Fibroblast of gingiva (primary cell): ENCODE measurements around the gene TMEM242.
"Not testable (repeated sequence)": the region's sequence is repeated elsewhere in the genome, so short reads cannot be mapped to it uniquely, and the experiment has no call there.

Experiments
- DNase-seq: peaks from one replicate; pipeline ENCODE4 v3.0.0-alpha.2; 2011; ENCODE audit warnings: low read depth

TMEM242 gene

DNA sequence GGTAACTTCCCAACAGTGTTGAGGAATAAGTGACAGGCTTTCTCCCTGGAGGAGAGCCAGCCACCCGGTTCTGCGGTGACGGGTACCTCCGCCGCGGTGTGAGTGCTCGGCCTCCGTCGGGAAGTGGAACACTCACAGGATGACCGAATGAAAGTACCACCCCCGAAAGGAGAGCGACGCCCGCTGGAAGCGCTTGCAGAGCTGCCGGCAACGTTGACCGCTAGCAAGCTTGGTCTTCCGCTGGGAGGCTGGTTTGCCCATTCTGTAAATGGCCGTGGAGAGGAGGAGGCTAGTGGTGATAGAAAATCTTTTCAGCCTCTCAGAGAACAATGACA, 614 bp upstream of the TMEM242 start:
- DNase-seq: peak; percentile 78

- DNase-seq: no peak
Observed at GRCh38 chr6:157322792-157323254, 496 bp downstream of the TMEM242 start.

DNA sequence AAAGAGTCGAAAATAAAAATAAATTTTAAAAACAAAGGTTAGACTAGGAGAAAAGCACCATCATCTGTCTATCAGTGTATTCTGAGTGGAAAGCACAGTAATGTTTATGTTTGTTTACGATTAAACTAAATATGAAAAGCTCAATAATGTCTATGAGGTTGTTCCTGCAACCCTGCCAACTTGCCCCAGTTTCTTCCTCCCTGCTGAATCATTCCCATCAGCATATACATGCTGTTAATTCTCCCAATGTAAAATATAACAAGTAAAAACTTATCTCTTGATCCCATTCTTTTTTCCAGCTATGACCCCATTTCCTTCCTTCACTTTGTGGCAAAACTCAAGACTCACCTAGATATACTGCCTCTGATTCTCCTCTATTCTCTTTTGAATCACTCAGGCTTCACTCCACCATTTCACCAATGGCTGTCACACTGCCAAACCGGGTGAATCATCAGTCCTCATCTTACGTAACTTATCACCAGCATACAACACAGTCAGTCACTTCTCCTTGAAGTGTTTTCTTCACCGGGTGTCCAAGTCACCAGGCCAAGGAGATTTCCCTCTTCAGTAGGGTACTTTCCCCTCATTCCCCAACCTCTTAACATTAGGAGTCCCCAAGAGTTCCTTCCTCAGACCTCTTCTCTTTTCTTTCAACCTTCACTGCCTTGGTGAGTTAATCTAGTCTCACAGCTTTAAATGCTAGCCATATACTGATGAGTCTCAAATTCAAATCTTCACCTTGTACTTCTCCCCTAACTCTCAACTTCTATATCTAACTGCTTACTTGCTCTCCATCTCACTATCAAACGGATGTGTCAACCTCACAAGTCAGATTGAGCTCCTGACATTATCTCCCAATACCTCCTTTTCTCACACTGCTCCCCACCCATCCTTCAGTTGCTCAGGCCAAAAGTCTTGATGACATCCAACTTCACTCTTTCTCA, 6.2 kb downstream of the TMEM242 start:
- peak; percentile 72 for DNase-seq

DNA sequence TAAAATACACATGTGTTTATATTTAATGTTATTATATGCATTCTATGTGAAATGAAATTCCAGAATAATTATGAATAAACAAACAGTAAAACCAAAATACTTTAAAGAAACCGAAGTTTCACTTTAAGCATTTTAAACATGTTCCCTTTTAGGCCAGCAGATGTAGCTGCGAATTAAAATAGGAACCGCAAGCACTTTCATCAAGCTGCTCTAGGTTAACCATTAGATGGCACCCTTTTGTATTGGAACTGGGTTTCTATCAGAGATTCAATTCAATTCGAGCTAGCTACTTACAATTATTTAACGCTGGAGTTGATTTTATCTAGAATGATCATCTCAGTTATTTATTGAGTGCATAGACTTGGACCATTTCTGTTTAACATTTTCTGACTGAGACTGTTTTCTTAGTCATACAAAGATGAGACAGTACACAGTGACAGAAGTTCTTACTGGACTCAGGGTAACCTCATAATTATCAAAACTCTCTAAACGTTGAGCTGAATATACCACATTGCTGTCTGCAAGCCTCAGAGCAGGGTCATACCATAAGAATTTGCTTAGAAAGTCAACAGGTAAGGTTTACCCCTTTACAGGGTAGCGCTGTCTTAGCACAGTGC, 8.5 kb downstream of the TMEM242 start:
- DNase-seq: peak; percentile 74

DNA sequence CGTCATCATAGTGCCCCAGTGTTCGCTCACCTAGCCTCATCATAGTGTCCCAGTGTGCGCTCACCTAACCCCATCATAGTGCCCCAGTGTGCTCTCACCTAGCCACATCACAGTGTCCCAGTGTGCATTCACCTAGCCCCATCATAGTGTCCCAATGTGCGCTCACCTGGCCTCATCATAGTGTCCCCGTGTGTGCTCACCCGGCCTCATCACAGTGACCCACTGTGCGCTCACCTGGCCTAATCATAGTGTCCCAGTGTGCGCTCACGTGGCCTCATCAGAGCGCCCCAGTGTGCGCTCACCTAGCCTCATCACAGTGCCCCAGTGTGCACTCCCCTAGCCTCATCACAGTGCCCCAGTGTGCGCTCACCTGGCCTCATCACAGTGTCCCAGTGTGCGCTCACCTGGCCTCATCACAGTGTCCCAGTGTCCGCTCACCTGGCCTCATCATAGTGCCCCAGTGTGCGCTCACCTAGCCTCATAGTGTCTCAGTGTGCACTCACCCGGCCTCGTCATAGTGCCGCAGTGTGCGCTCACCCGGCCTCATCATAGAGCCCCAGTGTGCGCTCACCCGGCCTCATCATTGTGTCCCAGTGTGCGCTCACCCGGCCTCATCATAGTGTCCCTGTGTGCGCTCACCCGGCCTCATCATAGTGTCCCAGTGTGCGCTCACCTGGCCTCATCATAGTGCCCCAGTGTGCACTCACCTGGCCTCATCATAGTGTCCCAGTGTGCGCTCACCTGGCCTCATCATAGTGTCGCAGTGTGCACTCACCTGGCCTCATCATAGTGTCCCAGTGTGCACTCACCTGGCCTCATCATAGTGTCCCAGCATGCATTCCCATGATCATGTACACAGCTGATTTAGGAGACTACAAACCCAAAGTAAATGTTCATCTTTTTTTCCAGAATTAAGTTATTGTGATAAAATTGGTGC, 9.5 kb downstream of the TMEM242 start:
- no peak for DNase-seq

GRCh38 chr6:157312757-157313156, 10.6 kb downstream of the TMEM242 start:
- peak; percentile 28 for DNase-seq

DNA sequence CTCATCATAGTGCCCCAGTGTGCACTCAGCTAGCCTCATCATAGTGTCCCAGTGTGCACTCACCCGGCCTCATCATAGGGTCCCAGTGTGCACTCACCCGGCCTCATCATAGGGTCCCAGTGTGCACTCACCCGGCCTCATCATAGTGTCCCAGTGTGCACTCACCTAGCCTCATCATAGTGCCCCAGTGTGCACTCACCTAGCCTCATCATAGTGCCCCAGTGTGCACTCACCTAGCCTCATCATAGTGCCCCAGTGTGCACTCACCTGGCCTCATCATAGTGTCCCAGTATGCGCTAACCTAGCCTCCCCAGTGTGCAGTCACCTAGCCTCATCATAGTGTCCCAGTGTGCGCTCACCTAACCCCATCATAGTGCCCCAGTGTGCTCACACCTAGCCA, 12.6 kb downstream of the TMEM242 start:
- not testable (repeated sequence) for DNase-seq

GRCh38 chr6:157307661-157308060, 15.7 kb downstream of the TMEM242 start:
- DNase-seq: no peak

- no peak for DNase-seq
Observed at GRCh38 chr6:157305670-157306653, 17.4 kb downstream of the TMEM242 start.

DNA sequence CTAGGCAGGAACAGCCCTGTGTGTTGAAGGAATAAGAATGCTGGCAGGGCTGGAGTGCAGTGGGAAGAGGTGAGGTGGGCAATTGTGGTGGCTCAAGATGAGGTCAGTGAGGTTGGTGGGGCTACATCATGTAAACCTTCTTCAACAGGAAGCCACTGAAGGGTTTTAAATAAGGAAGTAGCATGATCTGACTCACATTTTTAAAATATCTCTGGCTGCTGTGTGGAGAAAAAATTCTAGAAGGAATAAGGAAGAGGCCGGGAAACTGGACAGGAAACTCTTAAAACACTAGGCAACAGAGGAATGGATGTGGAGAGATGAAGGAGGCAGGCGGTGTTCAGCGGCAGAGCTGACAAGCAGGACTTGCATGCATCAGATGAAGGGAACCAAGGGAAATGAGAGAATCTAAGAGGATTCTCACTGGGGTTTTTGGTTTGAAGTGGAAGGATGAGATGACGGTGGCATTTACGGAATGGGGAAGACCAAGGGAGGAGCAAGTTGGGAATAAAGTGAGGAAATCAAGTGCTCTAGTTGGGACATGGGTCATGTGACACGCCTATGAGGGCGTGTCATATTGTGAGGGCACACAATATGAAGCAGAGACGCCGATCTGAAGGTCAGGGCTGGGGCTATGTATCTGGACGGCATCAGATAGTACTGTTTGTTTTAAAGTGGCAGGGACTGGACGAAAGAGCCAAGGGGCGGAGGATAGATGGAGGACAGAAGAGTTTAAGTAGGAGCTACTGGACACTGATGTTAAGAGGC, 18.2 kb downstream of the TMEM242 start:
- peak; percentile 73 for DNase-seq

DNA sequence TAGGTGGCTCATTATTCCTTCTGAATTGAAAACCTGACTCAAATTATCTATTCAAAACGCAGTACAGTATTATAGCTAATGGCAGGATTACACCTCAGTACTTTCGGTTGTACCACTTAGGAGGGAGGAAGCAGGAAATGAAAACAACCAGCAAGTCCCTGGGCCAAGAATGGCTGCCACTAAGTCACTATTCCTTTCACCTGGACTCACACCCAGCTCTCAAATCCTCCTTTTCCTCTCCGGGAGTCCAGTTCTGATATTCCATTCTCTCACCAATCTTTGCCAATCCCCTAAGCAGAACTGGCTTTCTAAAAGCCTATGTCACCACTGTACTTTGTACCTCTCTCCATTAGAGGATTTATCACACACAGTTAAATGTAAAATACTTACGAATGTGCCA, 20.6 kb downstream of the TMEM242 start:
- DNase-seq: no peak

DNA sequence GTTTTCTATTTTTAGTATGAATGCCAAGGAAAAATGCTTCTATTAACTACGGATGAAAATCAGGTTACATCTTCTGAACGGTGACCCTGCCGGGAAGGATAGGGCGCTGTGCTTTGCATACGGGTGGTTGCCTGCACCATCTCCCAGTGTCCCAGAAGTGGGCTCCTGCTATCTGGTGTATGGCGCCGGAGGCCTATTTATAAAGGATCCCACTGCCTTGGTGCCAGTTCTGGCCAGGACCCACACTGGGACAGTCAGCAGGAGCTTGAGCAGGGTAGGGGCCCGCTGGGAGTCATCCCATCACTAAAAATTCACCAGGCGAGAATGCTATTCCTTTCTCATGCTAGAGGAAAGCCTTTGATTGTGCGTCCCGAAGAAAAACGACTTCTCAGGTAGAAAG, 22.9 kb downstream of the TMEM242 start:
- DNase-seq: no peak

DNA sequence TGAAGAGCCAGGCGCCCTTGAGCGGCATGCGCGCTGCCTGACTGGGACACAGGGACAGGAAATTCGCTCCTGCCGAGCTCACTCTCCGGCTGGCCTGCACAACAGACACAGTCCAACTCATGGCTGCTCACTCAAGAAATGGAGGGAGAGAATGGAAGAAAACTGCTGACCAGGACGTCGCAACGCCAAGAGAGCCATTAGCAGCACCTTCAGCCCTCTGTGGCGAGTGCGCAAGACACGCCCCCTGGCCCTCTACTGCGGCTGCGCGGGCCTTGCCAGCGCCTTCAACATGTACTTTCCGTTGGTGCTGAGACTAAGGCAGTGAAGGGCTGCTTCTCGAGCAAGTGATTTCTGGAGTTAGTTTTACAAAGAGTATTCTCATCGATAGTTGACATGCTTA, 23.3 kb downstream of the TMEM242 start:
- no peak for DNase-seq

DNA sequence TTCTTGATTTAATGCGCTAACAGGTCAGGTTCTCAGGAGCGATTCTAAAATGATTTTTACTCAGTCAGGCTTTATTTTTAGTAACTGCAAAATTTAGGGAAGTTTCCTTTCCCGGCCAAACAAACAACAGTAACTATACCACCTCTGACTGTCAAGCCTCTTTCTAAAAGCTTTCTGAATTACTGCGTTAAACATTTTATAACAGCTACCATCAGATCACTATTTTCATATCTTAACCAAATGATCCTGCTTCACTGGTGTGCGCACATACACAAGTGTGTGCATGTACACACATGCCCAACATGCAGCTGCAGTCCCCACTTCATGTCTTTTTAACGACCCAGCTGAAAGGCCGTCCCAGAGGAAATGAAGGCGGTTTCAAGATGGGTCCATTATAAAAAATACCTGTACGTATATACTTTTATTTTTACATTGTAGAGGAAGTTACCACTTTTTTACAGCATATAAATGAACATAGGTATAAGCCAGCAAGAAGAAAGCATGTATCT, 25.0 kb downstream of the TMEM242 start:
- DNase-seq: no peak

- no peak for DNase-seq
Observed at GRCh38 chr6:157294654-157295053, 28.7 kb downstream of the TMEM242 start.

DNA sequence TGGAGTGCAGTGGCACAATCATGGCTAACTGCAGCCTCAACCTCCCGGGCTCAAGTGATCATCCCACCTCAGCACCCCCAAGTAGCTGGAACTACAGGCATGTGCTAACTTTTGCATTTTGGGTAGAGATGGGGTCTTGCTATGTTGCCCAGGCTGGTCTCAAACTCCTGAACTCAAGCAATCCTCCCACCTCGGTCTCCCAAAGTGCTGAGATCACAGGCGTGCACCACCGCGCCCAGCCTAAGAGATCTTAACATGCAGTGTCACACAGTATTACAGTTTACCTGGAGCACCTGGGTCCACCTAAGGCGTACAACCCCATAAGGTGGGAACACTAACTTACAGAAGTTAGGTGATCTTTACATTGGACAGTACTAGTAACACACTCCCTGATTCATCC, 29.5 kb downstream of the TMEM242 start:
- DNase-seq: no peak

GRCh38 chr6:157292202-157292601, 31.1 kb downstream of the TMEM242 start:
- DNase-seq: no peak

- no peak for DNase-seq
Observed at GRCh38 chr6:157291356-157291755, 32.0 kb downstream of the TMEM242 start.

GRCh38 chr6:157290797-157291196, 32.5 kb downstream of the TMEM242 start:
- DNase-seq: no peak

GRCh38 chr6:157289764-157290163, 33.6 kb downstream of the TMEM242 start:
- no peak for DNase-seq
